GM18520 (cell line): Measurements from ENCODE around the gene PCED1A.

Source experiments
- ATAC-seq: cut with Tn5 transposase; IDR thresholded peaks from one replicate; pipeline ENCODE4 v1.9.1; 2021; ENCODE audit not compliant: unreplicated experiment

PCED1A gene

GRCh38 chr20:2840138-2840966 lies at the start of gene PCED1A, which contains the start of gene VPS16:
Gene PCED1A (minus strand): TSS chr20:2840655. CDS start chr20:2839912, 743 bp downstream.
Gene VPS16 (plus strand): TSS chr20:2840745. CDS start chr20:2840775, 30 bp downstream.
- peak; percentile 90 for ATAC-seq

- no peak for ATAC-seq
Observed at GRCh38 chr20:2889797-2890196, 49.3 kb upstream of the PCED1A start.

- no peak for ATAC-seq
Observed at GRCh38 chr20:2889209-2889608, 48.8 kb upstream of the PCED1A start.

- ATAC-seq = no peak
Observed at GRCh38 chr20:2888224-2888955, 47.9 kb upstream of the PCED1A start.

- ATAC-seq = no peak
Observed at GRCh38 chr20:2887715-2888114, 47.3 kb upstream of the PCED1A start.

GRCh38 chr20:2883726-2884637 lies 43.5 kb upstream of the PCED1A start:
- no peak for ATAC-seq

- ATAC-seq = no peak
Observed at GRCh38 chr20:2880650-2881049, 40.2 kb upstream of the PCED1A start.

GRCh38 chr20:2879146-2879545 lies 38.7 kb upstream of the PCED1A start:
- ATAC-seq = no peak

GRCh38 chr20:2878515-2878914 lies 38.1 kb upstream of the PCED1A start:
- no peak for ATAC-seq

- no peak for ATAC-seq
Observed at GRCh38 chr20:2875690-2876203, 35.3 kb upstream of the PCED1A start.

GRCh38 chr20:2874456-2874855 lies 34.0 kb upstream of the PCED1A start:
- no peak for ATAC-seq

GRCh38 chr20:2873747-2874041 lies 33.2 kb upstream of the PCED1A start:
- ATAC-seq = no peak

GRCh38 chr20:2873010-2873746 lies 32.7 kb upstream of the PCED1A start, which contains the start of gene PTPRA:
Gene PTPRA (plus strand): TSS chr20:2873481. CDS start chr20:2964278, 90,797 bp downstream.
- peak; percentile 92 for ATAC-seq

GRCh38 chr20:2872459-2873009 lies 32.1 kb upstream of the PCED1A start:
- no peak for ATAC-seq

GRCh38 chr20:2871661-2872458 lies 31.4 kb upstream of the PCED1A start:
- no peak for ATAC-seq

GRCh38 chr20:2871111-2871465 lies 30.6 kb upstream of the PCED1A start:
- no peak for ATAC-seq

- ATAC-seq = no peak
Observed at GRCh38 chr20:2869381-2869780, 28.9 kb upstream of the PCED1A start.

- no peak for ATAC-seq
Observed at GRCh38 chr20:2867081-2867864, 26.8 kb upstream of the PCED1A start.
